GM12891 (cell line): ENCODE results near the gene GJD2.

Source experiments
- PAX5 ChIP-seq: IDR thresholded peaks from 2 replicates; pipeline ENCODE4 v1.6.1; 2011; ENCODE audit warnings: low read length, moderate library complexity, mild to moderate bottlenecking; ENCODE audit not compliant: insufficient read depth, severe bottlenecking
- POLR2A ChIP-seq: IDR thresholded peaks from 2 replicates; pipeline ENCODE4 v1.6.1; 2011; ENCODE audit warnings: low read depth, low read length, control low read depth
- POLR2AphosphoS5 ChIP-seq: IDR thresholded peaks from 2 replicates; pipeline ENCODE4 v1.6.1; 2011; ENCODE audit warnings: low read depth, low read length, control low read depth
- POU2F2 ChIP-seq: IDR thresholded peaks from 2 replicates; pipeline ENCODE4 v1.6.1; 2011; ENCODE audit warnings: low read depth, mild to moderate bottlenecking, control low read depth, low read length, moderate library complexity
- SPI1 ChIP-seq: IDR thresholded peaks from 2 replicates; pipeline ENCODE4 v1.6.1; 2011; ENCODE audit warnings: low read depth, low read length, control low read depth
- TAF1 ChIP-seq: IDR thresholded peaks from 2 replicates; pipeline ENCODE4 v1.6.1; 2011; ENCODE audit warnings: low read depth, low read length, control low read depth

DNA sequence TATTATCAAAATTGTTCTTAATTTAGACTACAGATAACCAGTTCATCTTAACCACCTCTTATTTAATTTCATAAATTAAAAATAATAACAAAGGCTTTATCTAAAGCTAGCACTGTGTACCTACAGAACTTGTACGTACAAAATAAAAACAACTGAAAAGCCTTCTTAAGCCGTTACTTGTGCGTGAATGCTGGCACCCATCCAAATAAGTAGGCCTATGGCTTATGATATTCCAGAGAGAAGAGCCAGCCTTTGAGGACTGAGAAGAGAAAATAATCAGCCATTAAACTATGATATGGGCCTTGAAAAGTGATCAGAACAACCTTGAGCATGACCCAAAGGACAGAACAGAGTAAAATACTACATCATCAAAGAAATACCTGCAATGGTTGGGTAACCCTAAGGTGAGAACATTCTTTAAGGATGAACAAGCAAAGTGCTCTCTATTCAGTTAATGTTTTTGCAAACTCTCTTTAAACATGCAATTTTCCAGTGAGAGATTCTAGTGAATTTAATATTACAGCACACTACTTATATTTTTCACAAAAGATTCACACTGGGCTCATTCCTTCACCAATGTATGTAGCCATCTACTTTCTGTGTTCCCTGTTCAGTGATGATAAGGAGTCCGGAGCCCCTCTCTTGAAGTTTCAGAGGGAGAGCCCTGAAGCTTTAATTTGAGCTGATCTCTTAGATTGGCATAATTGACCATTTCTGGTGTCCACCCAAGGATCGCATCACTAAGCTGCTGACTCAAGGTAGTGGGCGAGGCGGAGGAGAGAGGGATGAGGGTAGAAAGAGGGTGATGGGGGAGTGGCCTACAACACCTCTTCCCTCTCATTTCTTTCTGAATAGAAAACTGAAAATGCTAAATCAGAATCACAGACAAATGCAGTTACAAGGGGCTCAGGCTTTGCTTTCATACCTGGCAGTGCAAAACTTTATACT lies 48.3 kb upstream of the GJD2 start:
- TF ChIP-seq POLR2AphosphoS5, result no peak
- no peak for TF ChIP-seq POLR2A
- TF ChIP-seq PAX5, result no peak
- TF ChIP-seq TAF1, result no peak
- no peak for TF ChIP-seq POU2F2
- TF ChIP-seq SPI1, result no peak
